HG03103 (cell line): Measurements from ENCODE around the gene ANKRD36.
"Not testable (repeated sequence)": the region's sequence is repeated elsewhere in the genome, so short reads cannot be mapped to it uniquely, and the experiment has no call there.

Experiments used
- ATAC-seq: cut with Tn5 transposase; IDR thresholded peaks from one replicate; pipeline ENCODE4 v1.9.1; 2021; ENCODE audit warnings: low read depth; ENCODE audit not compliant: unreplicated experiment

The ANKRD36 gene

GRCh38 chr2:97113050-97113881 is at the start of gene ANKRD36:
Gene ANKRD36 (plus strand): TSS chr2:97113153. CDS start chr2:97113740, 587 bp downstream.
- ATAC-seq, result peak; percentile 85

DNA sequence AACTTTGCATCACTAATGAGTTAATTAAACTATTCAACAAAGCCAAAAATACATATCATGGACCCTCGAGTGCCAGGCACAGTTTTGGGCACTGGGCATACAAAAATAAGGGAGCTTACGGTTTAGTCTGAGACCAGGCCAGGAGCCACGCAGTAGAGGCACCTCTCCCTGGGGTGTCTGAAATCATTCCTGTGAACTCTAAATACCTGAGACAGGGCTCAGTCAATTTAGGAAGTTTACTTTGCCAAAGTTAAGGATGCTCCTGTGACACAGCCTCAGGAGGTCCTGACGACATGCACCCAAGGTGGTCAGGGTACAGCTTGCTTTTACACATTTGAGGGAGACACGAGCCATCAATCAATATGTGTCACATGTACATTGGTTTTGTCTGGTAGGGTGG is 46.9 kb upstream of the ANKRD36 start:
- not testable (repeated sequence) for ATAC-seq

GRCh38 chr2:97067279-97068004 is 45.5 kb upstream of the ANKRD36 start:
- no peak for ATAC-seq

- ATAC-seq, result no peak
Observed at GRCh38 chr2:97068074-97068473, 44.9 kb upstream of the ANKRD36 start.

DNA sequence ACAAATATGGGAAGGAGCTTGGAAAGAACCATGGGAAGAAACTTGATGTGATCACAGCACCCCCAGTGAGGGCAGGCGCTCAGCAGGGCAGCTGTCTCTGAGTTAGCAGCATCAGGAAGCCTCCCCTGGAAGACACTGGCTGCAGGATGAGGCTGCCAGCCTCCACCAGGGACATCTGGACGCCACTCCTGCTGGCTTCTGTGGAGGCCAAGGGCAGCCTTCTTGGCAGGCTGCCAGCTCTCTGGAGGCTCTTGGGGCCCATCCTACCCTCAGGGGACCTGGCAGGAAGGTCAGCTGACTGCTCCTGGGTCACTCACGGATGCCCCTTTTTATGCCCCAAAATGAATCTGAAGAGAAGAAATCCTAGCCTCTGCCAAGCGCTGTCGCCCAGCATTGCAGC is 44.2 kb upstream of the ANKRD36 start:
- ATAC-seq, result not testable (repeated sequence)

DNA sequence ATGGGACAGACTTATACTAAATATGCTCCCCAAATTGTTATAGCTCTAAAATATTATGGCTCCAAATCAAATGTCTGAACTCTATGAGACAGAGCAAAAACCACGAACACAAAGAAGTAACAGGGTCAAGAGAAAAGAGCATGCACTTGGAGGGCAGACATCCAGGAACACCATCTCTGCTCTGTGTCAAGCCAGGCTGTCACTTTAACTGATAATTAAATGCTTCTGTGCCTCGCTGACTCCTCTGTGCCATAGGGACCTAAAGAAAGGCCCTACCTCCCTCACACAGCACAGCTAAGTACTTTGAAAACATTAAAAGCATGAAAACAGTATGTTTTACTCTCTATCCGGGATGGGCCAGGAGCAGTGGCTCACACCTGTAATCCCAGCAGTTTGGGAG is 42.0 kb upstream of the ANKRD36 start:
- ATAC-seq, result not testable (repeated sequence)

GRCh38 chr2:97077213-97077612 is 35.7 kb upstream of the ANKRD36 start:
- not testable (repeated sequence) for ATAC-seq

DNA sequence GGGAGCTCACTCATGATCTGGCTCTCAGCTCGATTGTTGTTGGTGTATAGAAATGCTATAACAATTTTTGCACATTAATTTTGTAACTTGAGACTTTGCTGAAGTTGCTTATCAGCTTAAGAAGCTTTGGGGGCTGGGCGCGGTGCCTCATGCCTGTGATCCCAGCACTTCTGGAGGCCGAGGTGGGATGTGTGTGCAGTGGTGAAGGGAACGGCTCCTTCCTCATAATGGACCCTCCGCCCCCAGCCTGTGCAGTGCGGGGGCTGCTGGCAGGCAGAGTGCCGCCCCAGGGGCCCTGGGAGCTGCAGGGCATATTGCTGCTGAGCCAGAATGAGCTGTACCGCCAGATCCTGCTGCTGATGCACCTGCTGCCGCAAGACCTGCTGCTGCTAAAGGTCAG is 32.1 kb upstream of the ANKRD36 start:
- not testable (repeated sequence) for ATAC-seq

DNA sequence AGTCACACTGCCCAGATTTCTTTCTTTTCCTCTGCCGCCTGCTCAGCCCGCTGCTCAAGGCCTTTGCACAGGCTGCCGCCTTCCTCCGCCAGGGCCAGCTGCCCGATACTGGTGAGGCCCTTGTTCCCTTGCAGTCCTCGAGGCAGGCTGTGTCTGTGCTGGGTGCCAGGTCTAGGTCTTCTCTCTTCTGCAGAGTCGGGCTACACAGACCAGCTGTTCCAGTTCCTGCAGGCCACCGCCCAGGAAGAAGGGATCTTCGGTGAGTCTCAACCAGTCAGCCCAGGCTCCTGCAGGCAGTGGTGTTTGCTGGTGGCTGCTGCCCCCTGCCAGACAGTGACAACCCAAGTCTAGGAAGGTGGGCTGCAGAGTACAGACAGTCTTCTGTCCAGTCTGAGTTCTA is 30.7 kb upstream of the ANKRD36 start:
- ATAC-seq, result not testable (repeated sequence)

DNA sequence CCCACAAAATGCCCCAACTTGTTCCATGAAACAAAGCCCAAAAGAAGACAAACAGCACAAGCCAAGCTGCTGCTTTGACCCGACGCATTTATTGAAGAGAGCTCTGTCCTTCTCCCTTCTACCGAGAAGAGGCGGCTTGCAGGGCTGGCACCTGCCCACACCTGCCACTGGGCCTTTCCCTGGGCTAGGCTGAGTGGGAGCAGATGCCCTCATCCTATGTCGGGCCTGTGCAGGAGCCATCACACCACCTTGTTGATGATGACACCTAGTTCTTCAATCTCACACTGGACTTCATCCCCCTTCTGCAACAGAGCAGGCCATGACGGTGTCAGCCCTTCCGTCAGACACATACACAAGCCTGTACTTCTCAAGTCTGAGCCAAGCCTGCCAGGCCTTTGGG is 29.4 kb upstream of the ANKRD36 start:
- ATAC-seq, result not testable (repeated sequence)

DNA sequence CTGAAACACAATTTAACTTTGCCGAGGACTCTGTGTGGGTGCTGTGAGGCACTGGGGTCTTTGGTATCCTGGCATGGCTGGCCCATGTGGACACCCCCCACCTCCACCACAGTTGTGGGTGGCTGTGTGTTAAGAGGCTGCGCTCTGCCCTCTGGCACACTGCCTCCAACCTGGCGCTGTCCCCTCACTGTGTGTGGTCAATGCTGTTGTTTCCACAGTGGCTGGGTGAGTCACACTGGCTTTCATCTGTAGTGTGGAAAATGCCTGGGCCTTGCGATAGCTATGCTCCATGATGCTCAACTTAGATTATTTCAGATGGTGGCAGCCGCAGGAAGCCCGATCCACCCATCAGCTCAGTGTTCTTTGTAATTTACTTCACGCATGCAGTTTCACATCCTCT is 27.9 kb upstream of the ANKRD36 start:
- not testable (repeated sequence) for ATAC-seq

DNA sequence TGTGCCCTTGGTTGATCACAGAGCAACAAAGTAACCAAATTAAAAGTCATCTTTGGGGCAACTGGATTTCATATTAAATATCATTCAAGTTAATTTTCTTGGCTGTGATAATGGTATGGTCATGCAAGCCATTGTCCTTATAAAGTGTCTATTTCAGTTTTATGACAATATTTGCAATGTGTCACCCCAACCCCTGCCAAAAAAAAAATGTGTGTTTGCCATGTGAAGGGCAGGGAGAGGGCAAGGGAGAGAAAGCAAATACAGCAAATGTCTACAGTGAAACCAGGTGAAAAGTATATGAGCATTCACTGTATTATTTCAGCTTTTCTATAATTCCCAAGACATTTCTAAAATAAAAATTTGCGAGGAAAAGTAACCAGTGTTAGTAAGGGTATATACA is 24.2 kb upstream of the ANKRD36 start:
- ATAC-seq, result not testable (repeated sequence)

DNA sequence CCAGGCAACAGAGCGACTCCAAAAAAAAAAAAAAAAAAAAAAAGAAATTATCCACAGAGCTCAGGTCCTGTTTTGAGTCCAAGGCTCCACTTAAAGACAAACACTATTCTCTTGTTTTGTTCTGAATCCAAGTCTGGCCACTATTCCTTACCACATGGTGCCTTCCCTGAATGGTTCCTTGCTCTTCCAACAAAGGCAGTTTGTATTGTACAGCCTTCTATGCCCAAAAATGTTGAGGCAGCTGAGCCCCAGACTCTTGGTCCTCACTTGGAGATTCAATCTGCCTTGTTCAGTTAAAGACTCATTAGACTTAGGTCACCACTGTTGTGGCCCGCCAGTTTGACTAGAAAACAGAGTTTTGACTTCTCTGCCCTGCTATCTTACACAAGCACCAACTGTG is 20.0 kb upstream of the ANKRD36 start:
- not testable (repeated sequence) for ATAC-seq

DNA sequence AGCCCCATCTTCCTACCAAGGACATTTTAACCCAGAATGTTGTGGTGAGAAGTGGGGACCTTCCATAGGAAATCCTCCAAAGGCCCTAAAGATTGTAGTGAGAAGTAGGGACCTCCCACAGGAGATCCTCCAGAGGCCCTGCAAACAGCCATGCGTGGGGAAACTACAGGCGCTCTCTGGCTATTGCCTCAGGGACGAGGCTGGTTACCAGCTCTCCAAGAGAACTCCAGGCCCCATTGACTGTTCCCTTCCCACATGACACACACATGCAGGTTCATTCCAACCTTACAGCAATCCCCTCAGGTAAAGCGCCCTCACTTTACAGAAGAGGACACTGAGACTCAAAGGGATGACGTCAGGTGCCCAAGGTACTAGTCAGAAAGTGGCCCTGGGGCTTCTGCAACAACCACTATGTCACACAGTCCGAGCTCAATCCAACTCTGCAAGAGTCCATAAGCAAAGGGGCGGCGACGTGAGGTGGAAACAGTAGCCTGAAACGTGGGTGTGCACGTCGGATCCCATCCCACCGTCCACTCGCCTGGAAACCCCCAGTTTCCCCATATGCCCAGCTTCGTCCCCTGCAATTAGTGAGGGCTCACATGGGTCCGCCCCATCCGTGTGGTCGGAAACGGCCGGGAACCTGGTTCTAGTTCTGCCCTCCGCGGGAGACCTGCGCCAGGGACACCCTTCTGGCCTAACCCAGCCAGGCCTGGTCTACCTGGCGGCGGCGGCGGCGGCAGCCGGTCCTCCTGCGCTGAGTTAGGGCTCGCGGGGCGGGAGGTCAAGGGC is 18.8 kb upstream of the ANKRD36 start:
- not testable (repeated sequence) for ATAC-seq

DNA sequence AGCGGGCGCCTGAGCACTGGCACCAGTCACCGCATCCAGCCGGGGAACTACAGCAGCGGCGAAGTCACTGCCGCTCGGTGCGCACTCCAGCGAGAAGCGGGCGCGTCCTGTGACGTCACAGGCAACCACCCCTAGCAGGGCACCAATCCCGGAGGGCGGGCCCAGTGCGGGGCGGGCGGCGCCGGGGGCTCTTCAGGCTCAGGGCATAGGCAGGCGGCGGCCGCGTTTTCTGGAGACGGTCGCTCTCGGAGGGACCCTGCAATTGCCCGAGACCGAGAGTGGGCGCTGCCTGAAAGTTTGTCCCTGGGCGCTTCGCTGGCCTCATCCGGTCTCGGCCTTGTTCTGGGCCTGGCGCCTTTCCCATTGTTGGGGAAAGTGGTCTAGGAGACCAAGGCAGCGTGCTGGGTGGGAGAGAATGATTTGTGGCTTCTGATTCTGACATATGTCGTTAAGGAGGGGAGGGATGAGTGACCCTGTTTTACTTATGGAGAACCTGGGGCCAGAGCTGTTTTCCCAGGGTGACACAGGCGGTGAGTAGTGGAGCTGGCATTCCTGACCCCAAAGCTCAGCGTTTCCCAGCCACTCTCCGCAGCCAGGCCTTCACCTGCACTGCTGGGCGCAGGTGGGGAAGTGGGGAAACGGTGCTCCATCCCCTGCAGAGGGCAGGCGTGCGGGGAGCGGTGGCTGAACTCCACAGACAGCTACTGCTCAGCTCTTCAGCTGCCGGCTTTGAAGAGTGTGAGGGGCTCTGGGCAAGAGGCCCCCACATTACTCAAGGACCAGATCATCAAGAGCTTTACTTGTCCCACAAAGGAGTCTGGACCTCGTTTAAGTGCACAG is 18.0 kb upstream of the ANKRD36 start, which contains the start of gene FAHD2B:
Gene FAHD2B, minus strand, starts transcription at position 111 of the 840 bp plus-strand sequence. CDS start 3,176 bp downstream, outside the sequence.
- ATAC-seq, result peak; percentile 85

GRCh38 chr2:97095661-97096060 is 17.3 kb upstream of the ANKRD36 start:
- no peak for ATAC-seq

GRCh38 chr2:97098786-97099372 is 14.1 kb upstream of the ANKRD36 start:
- ATAC-seq, result not testable (repeated sequence)

GRCh38 chr2:97106878-97107277 is 6.1 kb upstream of the ANKRD36 start:
- ATAC-seq, result not testable (repeated sequence)

DNA sequence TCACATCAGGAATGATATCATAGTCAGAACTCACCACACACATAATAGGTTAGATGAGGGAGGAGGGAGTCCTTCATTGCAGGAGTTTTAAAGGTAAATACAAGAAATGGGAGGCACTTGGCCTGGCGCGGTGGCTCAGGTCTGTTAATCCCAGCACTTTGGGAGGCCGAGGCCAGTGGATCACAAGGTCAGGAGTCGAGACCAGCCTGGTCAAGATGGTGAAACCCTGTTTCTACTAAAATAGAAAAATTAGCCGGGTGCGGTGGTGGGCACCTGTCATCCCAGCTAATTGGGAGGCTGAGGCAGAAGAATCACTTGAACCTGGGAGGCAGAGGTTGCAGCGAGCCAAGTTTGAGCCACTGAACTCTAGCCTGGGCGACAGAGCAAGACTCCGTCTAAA is 1.7 kb upstream of the ANKRD36 start:
- ATAC-seq, result not testable (repeated sequence)
